RWPE2 (cell line): ENCODE results near the gene CEP164.

Experiments
- ATAC-seq: fragments of 200-7000 bp; cut with Tn5 transposase; 3 replicates; pipeline ENCODE4 v1.9.1; 2021; ENCODE audit warnings: low read depth
- DNase-seq: peaks from one replicate; pipeline ENCODE4 v3.0.0-alpha.2; 2020; ENCODE audit warnings: low spot score
- H3K27ac ChIP-seq: fragments of 450-650 bp; 2 replicates; pipeline ENCODE4 v1.5.1; 2017; ENCODE audit warnings: mild to moderate bottlenecking; ENCODE audit not compliant: poor library complexity, severe bottlenecking
- H3K27me3 ChIP-seq: fragments of 250-450 bp; sonication (Bioruptor Pico); 2 replicates; pipeline ENCODE4 v1.5.1; 2021; ENCODE audit warnings: mild to moderate bottlenecking, moderate library complexity; ENCODE audit not compliant: insufficient read depth, poor library complexity, severe bottlenecking
- H3K36me3 ChIP-seq: fragments of 250-450 bp; sonication (Bioruptor Pico); 2 replicates; pipeline ENCODE4 v1.5.1; 2020; ENCODE audit warnings: low read depth, mild to moderate bottlenecking, moderate library complexity
- H3K4me1 ChIP-seq: fragments of 250-450 bp; sonication (Bioruptor Pico); 2 replicates; pipeline ENCODE4 v1.5.1; 2021; ENCODE audit warnings: mild to moderate bottlenecking, moderate library complexity; ENCODE audit not compliant: insufficient read depth, poor library complexity, severe bottlenecking
- H3K4me3 ChIP-seq: fragments of 250-450 bp; sonication (Bioruptor Pico); 2 replicates; pipeline ENCODE4 v1.5.1; 2021; ENCODE audit warnings: mild to moderate bottlenecking, moderate library complexity; ENCODE audit not compliant: severe bottlenecking
- H3K9me3 ChIP-seq: fragments of 250-450 bp; sonication (Bioruptor Pico); 2 replicates; pipeline ENCODE4 v1.5.1; 2021; ENCODE audit warnings: mild to moderate bottlenecking, moderate library complexity; ENCODE audit not compliant: severe bottlenecking
- TF ChIP-seq, protein P1 (sequence below): fragments of 450-650 bp; IDR thresholded peaks from one replicate; pipeline ENCODE4 v1.5.1; 2017; ENCODE audit warnings: mild to moderate bottlenecking, moderate library complexity; ENCODE audit not compliant: poor library complexity, severe bottlenecking

CEP164 gene

GRCh38 chr11:117412653-117413275 lies 85.1 kb downstream of the CEP164 start:
- Histone ChIP-seq H3K4me1 (no peaks in the 10 kb centered on the region), H3K9me3 (no peaks in the 10 kb centered on the region), H3K4me3 (no peak overlapping the region), H3K27me3 (no peaks in the 10 kb centered on the region), H3K36me3 (0 out of 2 replicates have a peak, but pooled peaks cover 3% of the 10 kb centered on the region), H3K27ac (no peak overlapping the region)
- TF ChIP-seq, protein P1, sequence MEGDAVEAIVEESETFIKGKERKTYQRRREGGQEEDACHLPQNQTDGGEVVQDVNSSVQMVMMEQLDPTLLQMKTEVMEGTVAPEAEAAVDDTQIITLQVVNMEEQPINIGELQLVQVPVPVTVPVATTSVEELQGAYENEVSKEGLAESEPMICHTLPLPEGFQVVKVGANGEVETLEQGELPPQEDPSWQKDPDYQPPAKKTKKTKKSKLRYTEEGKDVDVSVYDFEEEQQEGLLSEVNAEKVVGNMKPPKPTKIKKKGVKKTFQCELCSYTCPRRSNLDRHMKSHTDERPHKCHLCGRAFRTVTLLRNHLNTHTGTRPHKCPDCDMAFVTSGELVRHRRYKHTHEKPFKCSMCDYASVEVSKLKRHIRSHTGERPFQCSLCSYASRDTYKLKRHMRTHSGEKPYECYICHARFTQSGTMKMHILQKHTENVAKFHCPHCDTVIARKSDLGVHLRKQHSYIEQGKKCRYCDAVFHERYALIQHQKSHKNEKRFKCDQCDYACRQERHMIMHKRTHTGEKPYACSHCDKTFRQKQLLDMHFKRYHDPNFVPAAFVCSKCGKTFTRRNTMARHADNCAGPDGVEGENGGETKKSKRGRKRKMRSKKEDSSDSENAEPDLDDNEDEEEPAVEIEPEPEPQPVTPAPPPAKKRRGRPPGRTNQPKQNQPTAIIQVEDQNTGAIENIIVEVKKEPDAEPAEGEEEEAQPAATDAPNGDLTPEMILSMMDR: no peak
- DNase-seq: no peak
- no peak for ATAC-seq

DNA sequence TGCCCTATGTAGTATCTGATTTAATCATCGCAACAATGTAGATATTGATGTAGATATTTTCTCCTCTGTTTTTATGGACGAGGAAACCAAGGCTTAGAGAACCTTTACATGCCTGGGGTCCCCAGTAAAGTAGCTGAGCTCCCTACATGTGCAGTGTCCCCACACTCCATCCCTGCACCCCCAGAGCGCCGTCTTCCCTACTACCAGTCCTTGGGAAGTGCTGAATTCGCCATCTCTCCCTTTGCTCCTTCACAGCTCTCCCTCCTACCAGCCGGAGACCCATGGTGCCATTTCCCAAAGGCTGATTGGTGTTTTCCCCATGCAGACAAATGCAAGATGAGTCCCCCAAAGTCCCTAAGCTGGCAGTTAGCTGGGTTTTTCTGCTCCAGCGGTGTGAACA lies 86.0 kb downstream of the CEP164 start:
- TF ChIP-seq, protein P1: no peak
- ATAC-seq (no peak), DNase-seq (no peak)
- Histone ChIP-seq H3K27ac (no peak overlapping the region), H3K4me3 (no peak overlapping the region), H3K27me3 (no peaks in the 10 kb centered on the region), H3K9me3 (no peaks in the 10 kb centered on the region), H3K4me1 (no peaks in the 10 kb centered on the region), H3K36me3 (0 out of 2 replicates have a peak, but pooled peaks cover 3% of the 10 kb centered on the region)

DNA sequence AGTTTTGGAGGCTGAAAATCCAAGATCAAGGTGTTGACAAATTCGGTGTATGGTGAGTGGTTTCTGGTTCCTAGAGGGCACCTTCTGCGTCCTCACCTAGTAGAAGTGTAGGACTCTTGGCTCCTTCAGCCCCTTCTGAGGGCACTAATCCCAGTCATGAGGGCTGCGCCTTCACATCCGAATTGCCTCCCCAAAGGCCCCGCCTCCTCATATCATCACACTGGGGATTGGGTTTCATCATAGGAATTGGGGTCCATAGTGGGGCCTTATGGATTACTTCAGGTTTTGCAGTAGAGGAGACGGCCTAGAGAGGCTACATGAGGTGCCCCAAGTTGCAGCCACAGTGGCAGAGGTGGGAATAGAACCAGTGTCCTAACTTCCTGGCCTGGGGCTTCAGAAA lies 87.1 kb downstream of the CEP164 start:
- H3K4me1 ChIP-seq: no peaks in the 10 kb centered on the region
- TF ChIP-seq, protein P1: no peak
- no peaks in the 10 kb centered on the region for H3K9me3 ChIP-seq
- no peaks in the 10 kb centered on the region for H3K27me3 ChIP-seq
- no peak overlapping the region for H3K27ac ChIP-seq
- no peak overlapping the region for H3K4me3 ChIP-seq
- H3K36me3 ChIP-seq: 0 out of 2 replicates have a peak, but pooled peaks cover 3% of the 10 kb centered on the region
- ATAC-seq (no peak), DNase-seq (no peak)

- no peaks in the 10 kb centered on the region for H3K4me1 ChIP-seq
- H3K27me3 ChIP-seq: no peaks in the 10 kb centered on the region
- no peak overlapping the region for H3K4me3 ChIP-seq
- TF ChIP-seq, protein P1: no peak
- H3K36me3 ChIP-seq: no peaks in the 10 kb centered on the region
- no peak overlapping the region for H3K27ac ChIP-seq
- no peaks in the 10 kb centered on the region for H3K9me3 ChIP-seq
- no peak for DNase-seq
- no peak for ATAC-seq
Observed at GRCh38 chr11:117415358-117415896, 87.8 kb downstream of the CEP164 start.

DNA sequence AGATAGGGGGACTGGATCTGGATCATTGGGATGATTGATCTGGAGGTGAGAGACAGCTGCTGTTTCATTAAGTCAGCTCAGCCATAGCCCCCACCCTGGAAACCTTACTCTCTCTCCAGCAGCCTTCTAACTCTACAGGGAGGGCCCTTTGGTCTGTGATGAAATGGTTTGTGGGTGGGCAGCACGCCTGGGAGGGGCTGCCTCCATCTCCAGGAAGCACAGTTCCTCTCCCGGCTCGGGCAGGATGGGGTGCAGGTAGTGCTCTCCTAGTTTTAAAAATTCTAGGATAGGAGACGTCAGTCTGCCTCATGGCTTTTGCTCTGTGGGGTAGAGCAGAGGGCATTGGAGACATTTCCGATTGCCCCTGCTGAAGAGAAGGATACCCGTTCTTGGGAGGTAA lies 89.7 kb downstream of the CEP164 start:
- Histone ChIP-seq H3K36me3 (no peaks in the 10 kb centered on the region), H3K27ac (no peak overlapping the region), H3K4me1 (no peaks in the 10 kb centered on the region), H3K9me3 (no peaks in the 10 kb centered on the region), H3K4me3 (no peak overlapping the region), H3K27me3 (no peaks in the 10 kb centered on the region)
- DNase-seq: no peak
- TF ChIP-seq, protein P1: no peak
- ATAC-seq: no peak
